Activated CD8-positive, alpha-beta memory T cell treated with anti-CD3 and anti-CD28 coated beads for 4 hours (primary cell): Measurements from ENCODE around the gene TRIM28.
"Not testable (repeated sequence)": the region's sequence is repeated elsewhere in the genome, so short reads cannot be mapped to it uniquely, and the experiment has no call there.

Experiments
- DNase-seq, 2 donors: peaks; one replicate each; pipeline ENCODE4 v3.0.0-alpha.2; 2020; ENCODE audit warnings: low read depth in 2 of 2

TRIM28 gene

DNA sequence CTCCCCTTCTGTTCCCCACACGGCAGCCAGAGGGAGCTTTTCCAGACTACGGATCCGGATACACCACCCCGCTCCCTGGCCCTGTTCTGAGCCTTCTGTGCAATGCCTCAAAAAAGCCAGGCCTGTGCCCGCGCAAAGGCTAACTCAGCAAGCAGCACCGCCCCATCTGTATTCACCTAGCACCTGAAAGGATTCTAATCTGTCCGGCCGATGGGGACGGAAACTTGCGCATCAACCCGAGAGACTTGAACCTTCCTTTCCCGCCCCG lies 24.8 kb upstream of the TRIM28 start:
- DNase-seq, result no peak

- peak; percentile 70 to 74 for DNase-seq
Measured at GRCh38 chr19:58519355-58520256, 24.3 kb upstream of the TRIM28 start, which contains the start of gene ZBTB45. Gene ZBTB45 (minus strand): TSS chr19:58519810. CDS start chr19:58517673, 2,137 bp downstream.

- DNase-seq, result no peak
Measured at GRCh38 chr19:58520257-58520599, 23.6 kb upstream of the TRIM28 start.

GRCh38 chr19:58521651-58522050 lies 22.2 kb upstream of the TRIM28 start:
- no peak for DNase-seq

- DNase-seq, result no peak
Measured at GRCh38 chr19:58522709-58523108, 21.2 kb upstream of the TRIM28 start.

- DNase-seq, result no peak
Measured at GRCh38 chr19:58529405-58529804, 14.5 kb upstream of the TRIM28 start.

- no peak for DNase-seq
Measured at GRCh38 chr19:58531034-58531840, 12.6 kb upstream of the TRIM28 start.

- DNase-seq, result no peak
Measured at GRCh38 chr19:58535857-58536256, 8.0 kb upstream of the TRIM28 start.

- DNase-seq, result no peak
Measured at GRCh38 chr19:58536852-58537798, 6.7 kb upstream of the TRIM28 start.

DNA sequence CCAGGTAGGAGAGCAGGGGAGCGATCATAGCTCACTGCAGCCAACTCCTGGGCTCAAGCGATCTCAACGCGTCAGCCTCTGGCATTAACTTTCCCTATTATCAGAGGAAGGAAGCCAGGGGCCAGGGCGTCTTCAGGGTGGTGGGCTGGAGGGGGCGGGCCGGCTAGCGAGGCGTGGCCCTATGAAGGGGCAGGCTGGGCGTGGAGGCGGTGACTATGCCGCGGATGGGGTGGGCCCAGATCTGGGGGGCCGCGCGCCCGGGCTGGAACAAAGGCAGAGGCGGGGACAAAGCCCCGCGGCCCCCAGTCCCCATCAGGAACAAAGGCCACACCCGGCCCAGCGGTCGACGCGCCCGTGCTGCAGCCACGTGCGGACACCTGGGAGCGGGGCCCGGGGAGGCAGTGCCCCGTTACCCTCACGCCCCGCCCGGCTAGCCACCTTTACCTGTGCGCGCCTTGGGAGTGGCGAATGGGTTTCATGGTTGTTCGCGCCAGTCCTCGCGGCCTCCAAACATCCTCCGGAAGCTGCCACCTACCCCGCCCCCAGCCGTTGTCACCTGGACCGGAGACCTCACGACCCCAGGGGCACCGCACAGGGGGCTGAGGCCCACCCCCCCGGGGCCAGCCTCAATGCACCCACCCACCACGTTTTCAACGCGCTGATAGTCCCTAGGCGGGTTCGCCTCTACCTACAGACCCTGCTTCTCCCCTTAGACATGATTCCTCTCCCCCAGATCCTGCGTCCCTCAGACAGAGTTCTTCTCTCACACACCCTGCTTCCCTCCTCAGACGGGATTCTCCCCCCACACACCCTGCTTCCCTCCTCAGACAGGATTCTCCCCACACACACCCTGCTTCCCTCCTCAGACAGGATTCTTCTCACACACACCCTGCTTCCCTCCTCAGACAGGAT lies 5.4 kb upstream of the TRIM28 start:
- no peak for DNase-seq

- not testable (repeated sequence) for DNase-seq
Measured at GRCh38 chr19:58539169-58539559, 4.7 kb upstream of the TRIM28 start.

DNA sequence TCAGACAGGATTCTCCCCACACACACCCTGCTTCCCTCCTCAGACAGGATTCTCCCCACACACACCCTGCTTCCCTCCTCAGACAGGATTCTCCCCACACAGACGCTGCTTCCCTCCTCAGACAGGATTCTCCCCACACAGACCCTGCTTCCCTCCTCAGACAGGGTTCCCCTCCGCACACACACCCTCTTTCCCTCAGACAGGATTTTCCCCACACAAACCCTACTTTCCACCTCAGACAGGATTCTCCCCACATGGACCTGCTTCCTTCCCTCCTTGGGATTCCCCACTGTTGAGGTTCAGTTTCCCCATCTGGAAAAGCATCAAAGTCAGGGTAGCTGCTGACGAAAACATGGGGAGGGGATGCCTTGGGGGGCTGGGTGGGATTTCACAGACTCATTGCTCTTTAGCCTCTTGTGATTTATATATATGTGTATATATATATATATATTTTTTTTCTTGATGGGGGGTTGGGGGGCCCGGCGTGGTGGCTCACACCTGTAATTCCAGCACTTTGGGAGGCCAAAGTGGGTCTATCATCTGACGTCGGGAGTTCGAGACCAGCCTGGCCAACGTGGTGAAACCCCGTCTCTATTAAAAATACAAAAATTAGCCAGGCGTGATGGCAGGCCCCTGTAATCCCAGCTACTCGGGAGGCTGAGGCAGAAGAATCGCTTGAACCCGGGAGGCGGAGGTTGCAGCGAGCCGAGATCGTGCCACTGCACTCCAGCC lies 1.1 kb upstream of the TRIM28 start:
- DNase-seq, result not testable (repeated sequence)

- DNase-seq, result peak in 1 of 2 donors; percentile 48
Measured at GRCh38 chr19:58544591-58545285, 874 bp downstream of the TRIM28 start.

DNA sequence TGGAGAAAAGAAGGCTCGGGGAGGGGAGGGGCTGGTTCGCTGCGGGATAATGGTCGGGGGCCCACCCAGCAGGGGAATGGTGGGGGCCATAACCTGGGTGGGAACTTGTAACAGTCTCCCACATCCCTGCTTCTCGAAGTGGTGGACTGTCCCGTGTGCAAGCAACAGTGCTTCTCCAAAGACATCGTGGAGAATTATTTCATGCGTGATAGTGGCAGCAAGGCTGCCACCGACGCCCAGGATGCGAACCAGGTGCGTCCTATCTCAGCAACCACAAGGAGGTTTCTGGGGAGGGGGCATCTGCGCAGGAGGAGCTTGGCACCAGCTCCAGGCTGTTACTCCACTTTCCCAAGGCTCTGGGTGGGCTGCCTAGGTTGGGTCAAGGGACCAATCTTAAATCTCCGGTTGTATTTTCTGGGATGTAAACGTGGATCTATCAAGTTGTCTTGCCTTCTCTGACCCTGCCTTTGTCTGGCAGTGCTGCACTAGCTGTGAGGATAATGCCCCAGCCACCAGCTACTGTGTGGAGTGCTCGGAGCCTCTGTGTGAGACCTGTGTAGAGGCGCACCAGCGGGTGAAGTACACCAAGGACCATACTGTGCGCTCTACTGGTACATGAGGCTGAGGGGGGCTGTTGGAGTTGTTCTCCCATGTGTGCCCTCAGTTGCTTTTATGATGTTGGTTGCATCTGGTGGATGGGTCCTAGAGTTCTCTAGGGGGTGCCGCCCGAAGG lies 1.6 kb downstream of the TRIM28 start:
- no peak for DNase-seq

DNA sequence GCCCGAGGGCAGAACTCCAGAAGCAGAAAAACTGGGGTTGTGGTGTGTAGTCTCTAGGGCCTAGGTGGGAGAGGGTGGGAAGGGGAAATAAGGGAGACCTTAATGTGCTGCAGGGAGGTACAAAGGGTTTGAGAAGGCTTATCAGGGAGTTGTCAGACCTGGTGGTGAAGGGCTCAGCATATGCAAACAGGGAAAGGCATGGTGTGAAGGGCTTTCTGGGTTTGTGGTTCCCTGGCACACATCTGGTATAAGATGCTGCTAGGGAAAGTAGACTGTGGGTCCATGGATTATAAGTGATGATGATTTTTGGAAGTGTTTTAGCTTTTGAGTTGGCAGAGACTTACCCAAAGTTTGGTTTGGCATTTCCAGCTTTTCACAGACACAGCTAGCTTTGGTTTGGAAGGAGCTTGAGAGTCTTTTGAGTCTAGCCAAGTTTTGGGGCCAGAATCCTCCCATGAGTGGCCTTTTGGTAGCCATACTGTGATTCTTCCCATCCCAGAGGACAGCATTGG lies 2.2 kb downstream of the TRIM28 start:
- no peak for DNase-seq

- no peak for DNase-seq
Measured at GRCh38 chr19:58547323-58548312, 3.8 kb downstream of the TRIM28 start.
